Fibroblast of lung (primary cell): Measurements from ENCODE around the gene DNAJC3. TPM values are rescaled to one million over a fixed set of nuclear protein-coding genes. Genes with fewer than 3 reads are reported as not detected.
A peak's percentile ranks its signal among the peaks of the same experiment; 100 is the strongest.

Source experiments
- DNase-seq, 2 donors: peaks; one replicate each; pipeline versions ENCODE4 v3.0.0 to v3.0.0-alpha.2; 2010; ENCODE audit warnings: low read depth in 2 of 2
- H2AFZ ChIP-seq: 2 replicates; pipeline ENCODE4 v1.5.1; 2012; ENCODE audit warnings: low read length, control low read depth, inconsistent platforms
- H3K27ac ChIP-seq: 2 replicates; pipeline ENCODE4 v1.5.1; 2011; ENCODE audit warnings: low read length, control low read depth; ENCODE audit not compliant: insufficient read depth
- H3K27me3 ChIP-seq: 2 replicates; pipeline ENCODE4 v1.5.1; 2011; ENCODE audit warnings: mild to moderate bottlenecking, low read length; ENCODE audit not compliant: control insufficient read depth, insufficient read depth
- H3K36me3 ChIP-seq: 2 replicates; pipeline ENCODE4 v1.5.1; 2011; ENCODE audit warnings: low read length; ENCODE audit not compliant: control insufficient read depth, insufficient read depth
- H3K4me1 ChIP-seq: 2 replicates; pipeline ENCODE4 v1.5.1; 2011; ENCODE audit warnings: low read length; ENCODE audit not compliant: control insufficient read depth, insufficient read depth; ENCODE audit errors: extremely low read depth
- H3K4me2 ChIP-seq: 2 replicates; pipeline ENCODE4 v1.5.1; 2011; ENCODE audit warnings: low read length, control low read depth; ENCODE audit not compliant: insufficient read depth; ENCODE audit errors: extremely low read depth
- H3K4me3 ChIP-seq, 4 experiments: fragments of 200-600 bp in 1 of 4; sonication (generic) in 1 of 4; replicated peaks in 1 of 4; 2 replicates each; pipeline ENCODE4 v1.5.1; 2011 to 2016; ENCODE audit warnings: low read length in 4 of 4, low read depth in 3 of 4, mild to moderate bottlenecking in 3 of 4, control low read depth in 2 of 4, inconsistent platforms in 1 of 4, mixed read lengths in 1 of 4; ENCODE audit not compliant: insufficient read depth in 1 of 4; ENCODE audit errors: control extremely low read depth in 1 of 4
- H3K79me2 ChIP-seq: 2 replicates; pipeline ENCODE4 v1.5.1; 2012; ENCODE audit warnings: mild to moderate bottlenecking, low read length, inconsistent platforms; ENCODE audit not compliant: control insufficient read depth, insufficient read depth
- H3K9ac ChIP-seq: 2 replicates; pipeline ENCODE4 v1.5.1; 2011; ENCODE audit warnings: mild to moderate bottlenecking, low read length, control low read depth; ENCODE audit not compliant: insufficient read depth
- H3K9me3 ChIP-seq: 2 replicates; pipeline ENCODE4 v1.5.1; 2012; ENCODE audit warnings: low read depth, low read length; ENCODE audit not compliant: control insufficient read depth, insufficient read depth
- H4K20me1 ChIP-seq: 2 replicates; pipeline ENCODE4 v1.5.1; 2011; ENCODE audit warnings: low read length; ENCODE audit not compliant: control insufficient read depth, insufficient read depth; ENCODE audit errors: extremely low read depth
- CTCF ChIP-seq, 2 donors: IDR thresholded peaks in 1 of 2; conservative IDR thresholded peaks in 1 of 2; 1 replicate in 1 of 2; 2 replicates in 1 of 2; pipeline ENCODE4 v1.5.1; 2011 to 2012; ENCODE audit warnings: low read length in 2 of 2, control low read depth in 1 of 2, inconsistent platforms in 1 of 2, low read depth in 1 of 2, mild to moderate bottlenecking in 1 of 2
- EZH2 ChIP-seq: IDR thresholded peaks from 2 replicates; pipeline ENCODE4 v1.5.1; 2012; ENCODE audit warnings: low read length, control low read depth, mild to moderate bottlenecking; ENCODE audit errors: missing control alignments
- polyA plus RNA-seq, 2 donors: library from polyadenylated mRNA; depleted of rRNA in 1 of 2; stranded (reverse) in 1 of 2; unstranded in 1 of 2; fragments of >200 nt; gene quantifications; 2 replicates each; pipeline ENCODE4 v1.2.1, GENCODE V29; 2011 to 2012; ENCODE audit warnings: missing spikeins in 1 of 2
- total RNA-seq: library from RNA; depleted of rRNA; stranded (reverse); fragments of >200 nt; gene quantifications from 2 replicates; pipeline ENCODE4 v1.2.1, GENCODE V29; 2014

The DNAJC3 gene
- total and polyA plus RNA-seq, 2 donors (not counting 1 experiment from before 2014, with no cell fraction given): 37.6 to 55.5 TPM

DNA sequence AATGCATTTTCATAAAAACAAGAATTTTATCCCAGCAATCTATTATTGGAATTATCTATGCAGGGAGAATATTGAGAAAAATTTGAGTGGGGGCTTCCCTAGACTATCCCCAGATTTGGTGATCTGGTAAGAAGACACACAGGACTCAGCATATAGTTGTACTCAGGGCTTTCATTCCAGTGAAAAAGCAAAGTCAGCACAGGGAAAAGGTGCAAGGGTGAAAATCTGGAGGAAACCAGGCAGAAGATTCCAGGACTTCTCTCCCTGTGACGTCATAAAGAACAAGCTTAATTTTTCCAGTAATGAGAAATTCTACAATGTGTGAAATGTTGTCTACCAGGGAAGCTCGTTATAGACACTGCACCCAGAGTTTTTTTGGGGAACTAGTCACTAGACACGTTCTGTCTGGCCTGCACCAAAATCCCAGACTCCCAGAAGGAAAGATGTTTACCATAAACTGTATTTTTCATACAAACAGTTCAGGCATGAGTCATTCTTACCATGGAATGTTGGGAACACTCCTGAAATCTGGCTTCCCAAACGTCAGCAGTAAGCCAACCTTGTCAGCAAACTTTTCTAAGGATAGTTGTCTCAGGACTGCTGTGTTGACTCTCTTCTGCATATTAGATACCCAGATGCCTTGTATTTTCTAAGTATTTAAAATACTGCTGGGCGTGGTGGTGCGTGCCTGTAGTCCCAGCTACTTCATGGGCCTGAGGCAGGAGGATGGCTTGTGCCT is 107.4 kb downstream of the DNAJC3 start:
- TF ChIP-seq EZH2 (no peak), CTCF (conservative IDR thresholded peaks at IDR 0.05 in 1 of 2, IDR thresholded peaks at IDR 0.05 in 1 of 2; ENCODE audit: low read depth in 1 of 2, low read length in 2 of 2) (no peak)
- H3K27me3 ChIP-seq: no peaks in the 10 kb centered on the region
- no peak overlapping the region for H3K9ac ChIP-seq

GRCh38 chr13:95784900-95785290 is 108.0 kb downstream of the DNAJC3 start:
- H2AFZ ChIP-seq: no peak overlapping the region
- peak; percentile 54 to 69 for DNase-seq
- no peak overlapping the region for H3K4me2 ChIP-seq
- no peak overlapping the region for H3K4me3 ChIP-seq
- TF ChIP-seq EZH2 (no peak), CTCF (conservative IDR thresholded peaks at IDR 0.05 in 1 of 2, IDR thresholded peaks at IDR 0.05 in 1 of 2; ENCODE audit: low read depth in 1 of 2, low read length in 2 of 2) (no peak)
- H4K20me1 ChIP-seq: no peaks in the 10 kb centered on the region
- no peaks in the 10 kb centered on the region for H3K9me3 ChIP-seq
- no peaks in the 10 kb centered on the region for H3K27me3 ChIP-seq
- H3K79me2 ChIP-seq: no peaks in the 10 kb centered on the region
- peaks cover 3% of the 10 kb centered on the region for H3K36me3 ChIP-seq
- H3K9ac ChIP-seq: no peak overlapping the region
- H3K4me1 ChIP-seq: peaks cover 13% of the 10 kb centered on the region
- H3K27ac ChIP-seq: peak overlapping the region; percentile 64

More for the DNA sequence above, 107.4 kb downstream of the DNAJC3 start:
- Histone ChIP-seq H3K9me3 (no peaks in the 10 kb centered on the region), H3K4me1 (peaks cover 13% of the 10 kb centered on the region), H3K4me2 (peak overlapping the region; percentile 63), H2AFZ (no peak overlapping the region), H3K27ac (peak overlapping the region; percentile 64), H4K20me1 (no peaks in the 10 kb centered on the region), H3K79me2 (no peaks in the 10 kb centered on the region), H3K4me3 (no peak overlapping the region), H3K36me3 (peaks cover 3% of the 10 kb centered on the region)
- DNase-seq: peak; percentile 89 to 92

- peaks cover 4% of the 10 kb centered on the region for H3K36me3 ChIP-seq
- H3K27me3 ChIP-seq: no peaks in the 10 kb centered on the region
- no peaks in the 10 kb centered on the region for H3K79me2 ChIP-seq
- no peak for DNase-seq
- no peaks in the 10 kb centered on the region for H3K9me3 ChIP-seq
- no peak overlapping the region for H3K4me2 ChIP-seq
- no peaks in the 10 kb centered on the region for H4K20me1 ChIP-seq
- TF ChIP-seq EZH2: no peak
- TF ChIP-seq CTCF (conservative IDR thresholded peaks at IDR 0.05 in 1 of 2, IDR thresholded peaks at IDR 0.05 in 1 of 2; ENCODE audit: low read depth in 1 of 2, low read length in 2 of 2): no peak
- peaks cover 13% of the 10 kb centered on the region for H3K4me1 ChIP-seq
- no peak overlapping the region for H3K9ac ChIP-seq
- no peak overlapping the region for H3K4me3 ChIP-seq
- no peak overlapping the region for H2AFZ ChIP-seq
- no peak overlapping the region for H3K27ac ChIP-seq
These were observed 110.6 kb downstream of the DNAJC3 start for GRCh38 chr13:95787356-95788099.
